Left ventricle myocardium inferior (tissue), 1 donor: ENCODE results near the gene CFAP92. TPM values are rescaled to one million over a fixed set of nuclear protein-coding genes. Genes with fewer than 3 reads are reported as not detected.

Source experiments
- DNase-seq: peaks from one replicate; pipeline ENCODE4 v3.0.0-alpha.2; 2020
- H3K27ac ChIP-seq: fragments of 200-600 bp; replicated peaks from 2 replicates; pipeline ENCODE4 v1.8.0; 2021
- H3K27me3 ChIP-seq: fragments of 200-600 bp; 2 replicates; pipeline ENCODE4 v1.8.0; 2021; ENCODE audit warnings: low read depth
- H3K36me3 ChIP-seq: fragments of 200-600 bp; 2 replicates; pipeline ENCODE4 v1.8.0; 2021
- H3K4me1 ChIP-seq: fragments of 200-600 bp; 2 replicates; pipeline ENCODE4 v1.8.0; 2021
- H3K4me3 ChIP-seq: fragments of 200-600 bp; 2 replicates; pipeline ENCODE4 v1.8.0; 2021; ENCODE audit warnings: mild to moderate bottlenecking, moderate library complexity
- H3K9me3 ChIP-seq: fragments of 200-600 bp; replicated peaks from 2 replicates; pipeline ENCODE4 v1.8.0; 2021
- CTCF ChIP-seq: fragments of 200-600 bp; IDR thresholded peaks from 2 replicates; pipeline ENCODE4 v1.8.0; 2021; ENCODE audit warnings: antibody characterized with exemption, mild to moderate bottlenecking, borderline replicate concordance
- intact Hi-C: fragments of 100-400 bp; cut with micrococcal nuclease; formaldehyde crosslinking; loops from one replicate; pipeline ENCODE4 v1.11.0; 2022
- total RNA-seq: library from RNA; stranded (reverse); fragmentation: NEBNext Ultra II Directional; extraction: Animal tissue kit (Norgen Biotek cat#: 25700); gene quantifications from one replicate; pipeline ENCODE4 v1.2.1, GENCODE V29; 2021
- donor health status: DM: no; HTN: yes; CAD: no; lungs with severe emphysema.

Gene CFAP92
- total RNA-seq, 1 donor from 2014 or later: 0.25 TPM

DNA sequence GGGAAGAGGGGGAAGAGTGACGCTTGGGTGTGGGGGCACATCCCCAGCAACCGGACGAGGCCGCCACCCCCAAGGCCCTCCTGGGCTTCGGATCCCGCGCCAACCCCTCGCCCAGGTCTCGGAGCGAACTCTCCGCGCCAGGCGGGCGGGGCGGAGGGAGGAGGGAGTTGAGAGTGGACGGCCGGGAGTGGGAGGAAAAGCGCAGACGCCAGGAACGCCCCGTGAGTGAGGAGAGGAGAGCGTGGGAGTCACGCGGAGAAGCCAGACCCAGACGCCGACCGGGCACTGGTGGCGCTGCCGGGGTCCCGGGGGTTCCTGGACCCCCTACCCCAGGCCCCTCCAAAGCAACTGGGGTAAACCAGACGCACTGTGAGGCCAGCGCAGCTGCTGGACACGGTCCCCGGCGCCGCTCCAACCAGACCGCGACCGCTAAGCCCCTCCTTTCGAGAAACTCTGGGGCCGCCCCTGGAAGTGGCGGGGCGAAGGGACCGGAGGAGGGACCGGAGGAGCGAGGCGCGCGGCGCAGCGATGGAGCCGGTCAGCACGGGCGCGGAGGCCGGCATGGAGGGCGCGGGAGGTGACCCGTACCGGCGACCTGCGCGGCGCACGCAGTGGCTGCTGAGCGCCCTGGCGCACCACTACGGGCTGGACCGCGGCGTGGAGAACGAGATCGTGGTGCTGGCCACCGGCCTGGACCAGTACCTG lies 7.4 kb upstream of the CFAP92 start, which contains the start of gene EFCC1:
Gene EFCC1 (plus strand): TSS at position 204 of the 705 bp plus-strand sequence. CDS start 325 bp downstream, at position 529.
- Histone ChIP-seq H3K4me3 (peak within 1 kb of the TSS; percentile 84), H3K27ac (peak within 1 kb of the TSS; percentile 91), H3K36me3 (no peaks in the 10 kb centered on the region), H3K27me3 (peaks cover 54% of the 10 kb centered on the region), H3K4me1 (peaks cover 58% of the 10 kb centered on the region), H3K9me3 (no peaks in the 10 kb centered on the region)
- TF ChIP-seq CTCF: no peak
- peak; percentile 85 for DNase-seq
- intact Hi-C loops: no loop called here

DNA sequence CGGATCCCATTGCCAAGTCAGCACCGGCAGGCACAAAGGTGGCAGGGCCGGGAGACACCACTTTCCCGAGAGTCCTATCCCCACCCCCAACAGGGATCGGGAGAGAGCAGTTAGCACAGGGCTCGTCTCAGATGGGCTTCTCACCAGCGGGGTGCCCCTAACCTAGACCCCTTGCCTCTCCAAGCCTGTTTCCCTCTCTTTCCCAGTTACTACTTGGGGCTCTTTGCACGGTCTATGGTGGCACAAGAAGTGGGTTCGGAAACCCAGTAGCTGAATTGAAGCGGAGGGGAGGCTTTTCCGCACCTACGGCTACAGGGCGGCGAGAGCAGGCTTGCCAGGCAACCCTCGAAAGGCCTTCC lies 6.8 kb upstream of the CFAP92 start:
- Histone ChIP-seq H3K27ac (peak overlapping the region; percentile 91), H3K27me3 (peaks cover 52% of the 10 kb centered on the region), H3K36me3 (no peaks in the 10 kb centered on the region), H3K4me3 (peak overlapping the region; percentile 84), H3K4me1 (peaks cover 52% of the 10 kb centered on the region), H3K9me3 (no peaks in the 10 kb centered on the region)
- no peak for DNase-seq
- no peak for TF ChIP-seq CTCF
- intact Hi-C loops: no loop called here

GRCh38 chr3:128999102-128999501 lies 5.2 kb upstream of the CFAP92 start:
- Histone ChIP-seq H3K27me3 (peaks cover 36% of the 10 kb centered on the region), H3K36me3 (no peaks in the 10 kb centered on the region), H3K4me1 (peaks cover 42% of the 10 kb centered on the region), H3K9me3 (no peaks in the 10 kb centered on the region), H3K27ac (peak overlapping the region; percentile 91), H3K4me3 (no peak overlapping the region)
- no peak for TF ChIP-seq CTCF
- intact Hi-C loops: no loop called here
- no peak for DNase-seq

DNA sequence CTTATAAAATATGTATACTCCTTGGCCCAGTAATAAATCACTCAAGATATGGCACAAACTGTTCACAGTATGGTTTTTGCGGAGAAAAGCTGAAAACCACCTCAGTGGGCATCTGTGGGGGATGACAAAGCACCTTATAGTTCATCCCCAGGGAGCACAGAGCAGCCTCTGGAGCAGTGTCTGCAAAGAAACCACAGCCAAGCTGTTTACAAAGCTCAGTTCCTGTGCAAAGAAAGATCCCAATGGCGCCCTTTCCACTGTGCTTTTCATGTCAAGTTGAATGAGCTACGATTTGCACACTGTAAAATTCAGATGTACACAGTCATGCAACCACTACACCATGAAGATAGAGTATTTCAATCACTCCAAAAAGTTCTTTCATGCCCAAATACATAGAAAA lies 4.7 kb upstream of the CFAP92 start:
- intact Hi-C loops: no loop called here

DNA sequence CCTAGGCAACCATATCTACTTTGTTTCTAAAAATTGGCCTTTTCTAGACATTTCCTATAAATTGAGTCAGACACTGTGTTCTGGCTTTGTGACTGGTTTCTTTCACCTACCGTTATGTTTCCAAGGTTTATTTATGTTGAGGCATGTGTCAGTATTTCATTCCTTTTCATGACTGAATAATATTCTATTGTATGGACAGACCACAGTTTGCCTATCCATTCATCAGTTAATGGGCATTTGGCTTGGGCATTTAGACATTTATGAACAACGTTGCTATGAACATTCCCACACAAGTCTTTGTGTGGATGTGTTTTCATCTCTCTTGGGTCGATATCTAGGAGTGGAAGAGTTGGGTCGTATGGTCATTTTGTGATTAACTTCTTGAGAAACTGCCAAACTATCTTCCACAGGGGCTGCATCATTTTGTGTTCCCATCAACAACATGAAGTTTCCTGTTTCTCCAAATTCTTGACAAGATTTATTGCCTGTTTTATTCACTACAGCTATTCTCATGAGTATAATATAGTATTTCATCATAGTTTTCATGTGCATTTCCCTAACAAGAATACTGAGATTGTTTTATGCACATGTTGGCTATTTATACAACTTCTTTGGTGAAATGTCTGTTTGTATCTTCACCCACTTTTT lies 3.7 kb upstream of the CFAP92 start:
- no peak for TF ChIP-seq CTCF
- H3K27me3 ChIP-seq: peaks cover 21% of the 10 kb centered on the region
- H3K4me3 ChIP-seq: no peak overlapping the region
- H3K4me1 ChIP-seq: peaks cover 38% of the 10 kb centered on the region
- H3K27ac ChIP-seq: peak overlapping the region; percentile 7
- no peaks in the 10 kb centered on the region for H3K9me3 ChIP-seq
- DNase-seq: no peak
- no peaks in the 10 kb centered on the region for H3K36me3 ChIP-seq
- intact Hi-C loops: no loop called here

More for the DNA sequence above, 4.7 kb upstream of the CFAP92 start:
- Histone ChIP-seq H3K27ac (peak overlapping the region; percentile 7), H3K36me3 (no peaks in the 10 kb centered on the region), H3K4me1 (peaks cover 42% of the 10 kb centered on the region), H3K9me3 (no peaks in the 10 kb centered on the region), H3K4me3 (no peak overlapping the region), H3K27me3 (peaks cover 31% of the 10 kb centered on the region)
- no peak for TF ChIP-seq CTCF
- DNase-seq: no peak
